Spleen (tissue), 11 donors: ENCODE results near the gene SPATA2. TPM values are rescaled to one million over a fixed set of nuclear protein-coding genes. Genes with fewer than 3 reads are reported as not detected.

ENCODE experiments used
- DNase-seq: peaks from one replicate; pipeline ENCODE4 v3.0.0-alpha.2; 2020
- H3K27ac ChIP-seq, 8 donors: fragments of 200-600 bp; sonication (generic) in 7 of 8; 1 replicate in 4 of 8; 2 replicates in 4 of 8; pipeline versions ENCODE4 v1.5.0 to v1.8.0; 2016 to 2021; ENCODE audit warnings: inconsistent platforms in 4 of 8, mild to moderate bottlenecking in 4 of 8, moderate library complexity in 1 of 8
- H3K27me3 ChIP-seq, 7 donors: fragments of 200-600 bp; sonication (generic) in 6 of 7; replicated peaks in 1 of 7; 1 replicate in 4 of 7; 2 replicates in 3 of 7; pipeline versions ENCODE4 v1.5.0 to v1.8.0; 2016 to 2021; ENCODE audit warnings: inconsistent platforms in 3 of 7, mild to moderate bottlenecking in 1 of 7
- H3K36me3 ChIP-seq, 6 donors: fragments of 200-600 bp; sonication (generic) in 5 of 6; 1 replicate in 4 of 6; 2 replicates in 2 of 6; pipeline versions ENCODE4 v1.5.0 to v1.8.0; 2016 to 2021; ENCODE audit warnings: inconsistent platforms in 2 of 6
- H3K4me1 ChIP-seq, 6 donors: fragments of 200-600 bp; sonication (generic) in 5 of 6; 1 replicate in 3 of 6; 2 replicates in 3 of 6; pipeline versions ENCODE4 v1.5.0 to v1.8.0; 2016 to 2021; ENCODE audit warnings: inconsistent platforms in 3 of 6
- H3K4me3 ChIP-seq, 8 donors: fragments of 200-600 bp; sonication (generic) in 7 of 8; 1 replicate in 4 of 8; 2 replicates in 4 of 8; pipeline versions ENCODE4 v1.5.0 to v1.8.0; 2016 to 2021; ENCODE audit warnings: inconsistent platforms in 4 of 8, mild to moderate bottlenecking in 4 of 8, moderate library complexity in 2 of 8
- H3K9me3 ChIP-seq, 8 donors: fragments of 200-600 bp; sonication (generic) in 7 of 8; 1 replicate in 4 of 8; 2 replicates in 4 of 8; pipeline versions ENCODE4 v1.5.0 to v1.8.0; 2016 to 2021; ENCODE audit warnings: inconsistent platforms in 4 of 8
- POLR2A ChIP-seq, 3 donors: fragments of 450-650 bp; IDR thresholded peaks; one replicate each; pipeline ENCODE4 v1.5.1; 2017; ENCODE audit warnings: antibody characterized with exemption in 3 of 3, mild to moderate bottlenecking in 1 of 3
- POLR2AphosphoS5 ChIP-seq, 3 donors: sonication (generic); formaldehyde crosslinking; IDR thresholded peaks; one replicate each; pipeline ENCODE4 v1.5.1; 2017; ENCODE audit warnings: antibody characterized with exemption in 3 of 3
- WGBS, 5 donors: extraction: QIAGEN DNeasy Blood & Tissue Kit in 3 of 5; methylation state at CpG; one replicate each; pipeline versions ENCODE4 v1.1.5 to v1.1.7; 2013 to 2018; 5-methylcytosine and 5-hydroxymethylcytosine counted together
- intact Hi-C: fragments of 100-400 bp; cut with DNase I; formaldehyde crosslinking; loops from one replicate; pipeline ENCODE4 v1.15.0; 2023; ENCODE audit warnings: low total_unique reads
- polyA plus RNA-seq, 3 donors: library from polyadenylated mRNA; stranded (reverse); fragments of 200-250 nt; gene quantifications; one replicate each; pipeline ENCODE4 v1.2.1, GENCODE V29; 2013
- total RNA-seq, 7 donors: library from RNA; depleted of rRNA in 3 of 7; stranded (reverse); fragments of >200 nt in 3 of 7; fragmentation: NEBNext Ultra II Directional in 4 of 7; extraction: Animal tissue kit (Norgen Biotek cat#: 25700) in 4 of 7; gene quantifications; one replicate each; pipeline versions ENCODE4 v1.1.0 to v1.2.1, GENCODE V29; 2016 to 2021
- TF ChIP-seq, protein P1 (sequence below), 11 experiments: fragments of 200-600 bp in 7 of 11; fragments of 450-650 bp in 4 of 11; sonication (generic) in 4 of 11; IDR thresholded peaks in 8 of 11; conservative IDR thresholded peaks in 3 of 11; 1 replicate in 7 of 11; 2 replicates in 4 of 11; pipeline versions ENCODE4 v1.4.0 to v1.8.0; 2016 to 2021; ENCODE audit warnings: antibody characterized with exemption in 11 of 11, inconsistent platforms in 4 of 11, mild to moderate bottlenecking in 1 of 11
- donor health status: healthy with polysubstance abuse.
- donor health status: DM: no; HTN: no; CAD: no; lungs with moderate emphysema.
- donor health status: DM: no; HTN: no; CAD: no.
- donor health status: Bipolar disorder and iron deficiency.
- donor health status: healthy.
- donor health status: DM: no; HTN: no; CAD: no.
- donor health status: DM: yes; HTN: yes; CAD: no.

SPATA2 gene
- total and polyA plus RNA-seq, 10 donors, result 2.9 to 33.2 (median 13.7) TPM

DNA sequence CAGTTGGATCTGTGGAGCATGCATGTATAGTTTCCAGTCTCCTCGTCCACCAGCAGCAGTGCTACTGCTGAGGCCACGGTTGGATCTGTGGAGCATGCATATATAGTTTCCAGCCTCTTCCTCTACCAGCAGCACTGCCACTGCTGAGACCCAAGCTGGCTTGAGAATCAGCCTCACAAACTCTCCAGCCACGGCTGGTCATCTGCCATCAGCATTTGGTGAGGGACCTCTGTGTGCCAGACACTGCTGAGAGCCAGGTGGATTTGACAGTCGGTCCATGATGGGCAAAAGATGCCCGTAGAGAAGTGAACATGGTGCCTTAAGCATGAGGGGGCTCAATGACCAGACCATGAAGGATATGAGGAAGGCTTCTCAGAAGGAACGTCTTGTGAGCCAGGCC lies 56.3 kb downstream of the SPATA2 start:
- intact Hi-C loops, result no loop called here
- DNase-seq, result no peak
- Histone ChIP-seq H3K36me3 (peaks cover 0 to 100% (median 63%) of the 10 kb centered on the region in 6 donors), H3K4me1 (peaks cover 0 to 8% (median 0%) of the 10 kb centered on the region in 6 donors), H3K9me3 (no peaks in the 10 kb centered on the region), H3K27me3 (no peaks in the 10 kb centered on the region), H3K27ac (no peak overlapping the region), H3K4me3 (no peak overlapping the region)
- TF ChIP-seq POLR2A (IDR thresholded peaks at IDR 0.05) (no peak), POLR2AphosphoS5 (IDR thresholded peaks at IDR 0.05) (no peak)
- 84 to 95% (median 89%) methylated on average over 6 of the region's 6 CpGs for WGBS, 5 donors

DNA sequence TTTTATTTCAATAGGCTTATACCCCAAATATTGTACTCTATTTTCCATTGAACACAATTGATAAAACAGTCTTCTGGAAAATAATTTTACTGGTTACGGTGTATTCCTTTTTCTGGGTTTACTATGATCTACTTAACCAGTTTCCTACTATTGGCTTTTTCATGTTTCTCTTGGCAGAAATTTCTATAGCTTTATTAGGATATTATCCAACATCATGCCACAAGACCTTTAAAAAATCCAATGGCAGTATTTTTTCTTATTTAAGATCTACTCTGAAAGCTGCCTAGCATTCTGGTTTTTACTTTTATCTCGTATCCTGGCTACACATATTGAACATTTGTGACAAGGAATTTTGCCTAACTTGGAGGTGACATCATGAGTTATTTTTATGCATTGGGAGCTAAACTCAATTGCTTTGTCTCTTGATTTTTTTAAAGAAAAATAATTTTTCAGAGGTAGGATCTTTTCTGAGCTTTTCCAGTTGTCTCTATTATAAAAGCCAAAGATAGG lies 57.2 kb downstream of the SPATA2 start:
- no peaks in the 10 kb centered on the region for H3K27me3 ChIP-seq
- TF ChIP-seq POLR2A (IDR thresholded peaks at IDR 0.05) (no peak), POLR2AphosphoS5 (IDR thresholded peaks at IDR 0.05) (no peak)
- TF ChIP-seq, protein P1, sequence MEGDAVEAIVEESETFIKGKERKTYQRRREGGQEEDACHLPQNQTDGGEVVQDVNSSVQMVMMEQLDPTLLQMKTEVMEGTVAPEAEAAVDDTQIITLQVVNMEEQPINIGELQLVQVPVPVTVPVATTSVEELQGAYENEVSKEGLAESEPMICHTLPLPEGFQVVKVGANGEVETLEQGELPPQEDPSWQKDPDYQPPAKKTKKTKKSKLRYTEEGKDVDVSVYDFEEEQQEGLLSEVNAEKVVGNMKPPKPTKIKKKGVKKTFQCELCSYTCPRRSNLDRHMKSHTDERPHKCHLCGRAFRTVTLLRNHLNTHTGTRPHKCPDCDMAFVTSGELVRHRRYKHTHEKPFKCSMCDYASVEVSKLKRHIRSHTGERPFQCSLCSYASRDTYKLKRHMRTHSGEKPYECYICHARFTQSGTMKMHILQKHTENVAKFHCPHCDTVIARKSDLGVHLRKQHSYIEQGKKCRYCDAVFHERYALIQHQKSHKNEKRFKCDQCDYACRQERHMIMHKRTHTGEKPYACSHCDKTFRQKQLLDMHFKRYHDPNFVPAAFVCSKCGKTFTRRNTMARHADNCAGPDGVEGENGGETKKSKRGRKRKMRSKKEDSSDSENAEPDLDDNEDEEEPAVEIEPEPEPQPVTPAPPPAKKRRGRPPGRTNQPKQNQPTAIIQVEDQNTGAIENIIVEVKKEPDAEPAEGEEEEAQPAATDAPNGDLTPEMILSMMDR (IDR thresholded peaks at IDR 0.05 in 8 of 11, conservative IDR thresholded peaks at IDR 0.05 in 3 of 11), result no peak

DNA sequence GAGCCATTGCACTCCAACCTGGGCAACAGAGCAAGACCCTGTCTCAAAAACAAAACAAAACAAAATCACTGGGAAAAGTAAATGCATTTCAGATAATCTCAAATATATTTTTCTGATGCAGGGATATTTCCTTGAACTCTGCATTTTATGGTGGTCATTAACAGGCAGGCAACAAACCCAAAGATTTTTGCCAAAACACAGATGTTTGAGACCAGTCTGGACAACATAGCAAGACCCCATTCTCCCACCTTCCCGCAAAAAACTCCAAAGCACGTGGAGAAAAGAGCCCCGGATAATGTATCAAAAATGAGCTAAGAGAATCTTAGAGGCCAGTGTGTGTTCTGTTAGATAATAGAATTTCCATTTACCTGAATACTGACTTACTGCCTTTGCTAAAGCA lies 58.4 kb downstream of the SPATA2 start:
- intact Hi-C loops, result no loop called here

More for the DNA sequence above, 57.2 kb downstream of the SPATA2 start:
- intact Hi-C loops, result no loop called here
- H3K4me3 ChIP-seq, result no peak overlapping the region
- peaks cover 0 to 100% (median 67%) of the 10 kb centered on the region in 6 donors for H3K36me3 ChIP-seq
- 91 to 98% (median 96%) methylated on average over 2 of the region's 2 CpGs for WGBS, 5 donors
- no peaks in the 10 kb centered on the region for H3K9me3 ChIP-seq
- no peak overlapping the region for H3K27ac ChIP-seq
- peaks cover 0 to 3% (median 0%) of the 10 kb centered on the region in 6 donors for H3K4me1 ChIP-seq
- no peak for DNase-seq

DNA sequence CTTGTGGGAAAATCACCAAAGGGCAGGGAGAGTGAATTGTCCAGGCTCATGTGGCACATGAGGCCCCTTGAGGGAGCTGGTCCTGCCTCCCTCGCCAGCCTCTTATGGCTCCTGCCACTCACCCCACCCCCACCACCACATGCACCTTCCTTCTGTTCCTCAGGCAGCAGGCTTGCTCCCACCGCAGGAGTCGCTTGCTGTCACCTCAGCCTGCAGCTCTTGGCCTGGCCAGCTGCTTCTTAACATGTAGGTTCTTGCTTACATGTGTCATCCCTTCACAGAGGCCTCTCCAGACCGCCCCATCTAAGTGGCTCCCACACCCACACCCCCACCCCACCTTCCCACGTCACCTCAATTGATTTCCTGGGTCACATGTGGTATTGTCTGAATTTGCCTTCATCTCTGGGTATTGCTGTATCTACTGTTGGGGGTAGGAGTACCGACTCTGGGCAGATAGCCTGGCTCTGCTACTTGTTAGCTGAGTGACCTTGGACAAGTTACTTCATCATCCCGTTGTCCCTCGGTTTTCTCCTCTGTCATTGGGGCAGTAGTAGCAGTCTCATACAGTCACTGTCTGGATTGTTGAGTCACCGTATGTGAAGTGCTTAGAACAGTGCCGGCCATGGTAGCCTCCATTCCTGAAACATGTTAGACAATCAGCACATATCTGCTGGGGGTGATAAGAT lies 61.0 kb downstream of the SPATA2 start:
- Histone ChIP-seq H3K36me3 (peaks cover 0 to 100% (median 64%) of the 10 kb centered on the region in 6 donors), H3K4me3 (no peak overlapping the region), H3K27me3 (no peaks in the 10 kb centered on the region), H3K27ac (no peak overlapping the region), H3K4me1 (peaks cover 0 to 21% (median 8%) of the 10 kb centered on the region in 6 donors), H3K9me3 (no peaks in the 10 kb centered on the region)
- DNase-seq, result no peak
- intact Hi-C loops, result no loop called here
- TF ChIP-seq POLR2A (IDR thresholded peaks at IDR 0.05), result no peak
- peak in 1 of 3 donors; percentile 35 for TF ChIP-seq POLR2AphosphoS5 (IDR thresholded peaks at IDR 0.05)
- WGBS, 5 donors, result 91 to 95% (median 93%) methylated on average over 10 of the region's 10 CpGs

More for the DNA sequence above, 58.4 kb downstream of the SPATA2 start:
- Histone ChIP-seq H3K4me3 (no peak overlapping the region), H3K27ac (no peak overlapping the region), H3K4me1 (peaks cover 0 to under 1% (median 0%) of the 10 kb centered on the region in 6 donors), H3K27me3 (no peaks in the 10 kb centered on the region), H3K9me3 (no peaks in the 10 kb centered on the region), H3K36me3 (peaks cover 0 to 100% (median 70%) of the 10 kb centered on the region in 6 donors)
- 68 to 100% (median 98%) methylated on average over 3 of the region's 3 CpGs for WGBS, 5 donors
- no peak for DNase-seq
- no peak for TF ChIP-seq POLR2AphosphoS5 (IDR thresholded peaks at IDR 0.05)
- no peak for TF ChIP-seq POLR2A (IDR thresholded peaks at IDR 0.05)
- TF ChIP-seq, protein P1 (IDR thresholded peaks at IDR 0.05 in 8 of 11, conservative IDR thresholded peaks at IDR 0.05 in 3 of 11), result no peak

DNA sequence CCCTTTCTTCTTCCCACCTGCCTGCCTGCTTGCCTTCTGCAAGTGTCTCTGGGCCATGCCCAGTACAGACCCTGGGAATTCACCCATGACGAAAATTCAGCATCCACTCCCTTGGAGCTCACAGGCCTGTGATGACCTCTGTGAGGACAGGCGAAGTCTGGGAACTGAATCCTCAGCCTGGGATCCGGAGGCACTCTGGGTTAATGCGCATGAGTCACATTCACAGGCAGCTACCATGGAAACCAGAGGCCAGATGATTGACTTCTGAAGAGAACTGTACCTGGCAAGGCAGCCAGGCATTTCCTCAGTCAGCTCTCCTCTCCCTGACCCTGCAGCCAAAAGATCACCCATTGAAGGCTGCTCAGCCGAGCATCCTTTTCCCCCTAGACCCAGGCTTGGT lies 61.7 kb downstream of the SPATA2 start:
- WGBS, 5 donors, result 78 to 92% (median 85%) methylated on average over 4 to 5 of the region's 5 CpGs
- intact Hi-C loops, result no loop called here
- Histone ChIP-seq H3K9me3 (no peaks in the 10 kb centered on the region), H3K4me3 (no peak overlapping the region), H3K36me3 (peaks cover 0 to 100% (median 64%) of the 10 kb centered on the region in 6 donors), H3K27ac (no peak overlapping the region), H3K27me3 (no peaks in the 10 kb centered on the region), H3K4me1 (peaks cover 0 to 21% (median 8%) of the 10 kb centered on the region in 6 donors)
- no peak for DNase-seq
- TF ChIP-seq POLR2A (IDR thresholded peaks at IDR 0.05) (no peak), POLR2AphosphoS5 (IDR thresholded peaks at IDR 0.05) (no peak)
- TF ChIP-seq, protein P1 (IDR thresholded peaks at IDR 0.05 in 8 of 11, conservative IDR thresholded peaks at IDR 0.05 in 3 of 11), result no peak
